K562 (cell line): ENCODE data around the gene LIPH. TPM values are rescaled to one million over a fixed set of nuclear protein-coding genes. Genes with fewer than 3 reads are reported as not detected.

Experiments used
- ATAC-seq: fragments of 200-7000 bp; cut with Tn5 transposase; 3 replicates; pipeline ENCODE4 v1.9.1; 2020; ENCODE audit warnings: moderate library complexity
- BruUV-seq: library from RNA; stranded (reverse); fragments of 400-500 nt; replicated peaks from 2 replicates; lab custom pipeline; 2021; lab: Mats Ljungman, UMichigan
- CTCF ChIA-PET: fragments of 300-600 bp; formaldehyde crosslinking; extraction: SDS; loops from one replicate; lab custom pipeline; 2021; ENCODE audit warnings: low intra/inter-chr PET ratio; lab: Yijun Ruan, JAX
- POLR2A ChIA-PET: fragments of 300-600, 350-650 bp; sonication (Branson Sonifier 250); formaldehyde crosslinking; extraction: SDS; loops from one replicate; lab custom pipeline; 2021; ENCODE audit warnings: antibody characterized with exemption, inconsistent platforms; lab: Yijun Ruan, JAX
- DNase-seq, 4 experiments: peaks; one replicate each; pipeline versions ENCODE4 v3.0.0 to v3.0.0-alpha.2; 2011 to 2018; ENCODE audit warnings: low spot score in 3 of 4, mixed read lengths in 3 of 4; ENCODE audit errors: extremely low read depth in 1 of 4
- FAIRE-seq: peaks from 2 replicates; lab custom pipeline; 2011; peaks lifted over from hg19 to GRCh38; lab: Jason Lieb, UNC
- H2AFZ ChIP-seq: 2 replicates; pipeline ENCODE4 v1.6.0; 2011; ENCODE audit warnings: low read depth, low read length, control low read depth, inconsistent platforms
- H3K27ac ChIP-seq: fragments of 200-600 bp; 3 replicates; pipeline ENCODE4 v1.8.0; 2011; ENCODE audit warnings: low read depth, mild to moderate bottlenecking, control low read depth, inconsistent platforms, low read length, moderate library complexity, mixed read lengths; ENCODE audit errors: extremely low read depth
- H3K27me3 ChIP-seq, 2 experiments: fragments of 300-600 bp in 1 of 2; 2 replicates in 1 of 2; 3 replicates in 1 of 2; pipeline versions ENCODE4 v1.6.0 to v1.8.0; 2011; ENCODE audit warnings: inconsistent platforms in 2 of 2, low read length in 2 of 2, mild to moderate bottlenecking in 1 of 2, mixed read lengths in 1 of 2, moderate library complexity in 1 of 2; ENCODE audit not compliant: control insufficient read depth in 2 of 2, insufficient read depth in 2 of 2
- H3K36me3 ChIP-seq: fragments of 300-600 bp; 3 replicates; pipeline ENCODE4 v1.8.0; 2011; ENCODE audit warnings: mild to moderate bottlenecking, low read length, inconsistent platforms; ENCODE audit not compliant: control insufficient read depth, insufficient read depth
- H3K4me1 ChIP-seq, 2 experiments: fragments of 200-600 bp in 1 of 2; replicated peaks in 1 of 2; 2 replicates in 1 of 2; 3 replicates in 1 of 2; pipeline versions ENCODE4 v1.5.1 to v1.8.0; 2011; ENCODE audit warnings: inconsistent platforms in 2 of 2, low read length in 2 of 2, mild to moderate bottlenecking in 1 of 2, mixed read lengths in 1 of 2, moderate library complexity in 1 of 2; ENCODE audit not compliant: control insufficient read depth in 2 of 2, insufficient read depth in 2 of 2
- H3K4me2 ChIP-seq: 2 replicates; pipeline ENCODE4 v1.6.1; 2011; ENCODE audit warnings: low read length, control low read depth, inconsistent platforms, mixed read lengths; ENCODE audit not compliant: insufficient read depth
- H3K4me3 ChIP-seq: fragments of 200-600 bp; sonication (generic), shearing (Covaris generic); 2 replicates; pipeline ENCODE4 v1.5.1; 2016; ENCODE audit warnings: control low read depth, inconsistent platforms
- H3K79me2 ChIP-seq: fragments of 200-600 bp; 3 replicates; pipeline ENCODE4 v1.8.0; 2011; ENCODE audit warnings: low read length, inconsistent platforms; ENCODE audit not compliant: control insufficient read depth, insufficient read depth
- H3K9ac ChIP-seq, 2 experiments: 2 replicates each; pipeline versions ENCODE4 v1.6.0 to v1.6.1; 2011; ENCODE audit warnings: low read depth in 2 of 2, low read length in 2 of 2, control low read depth in 1 of 2, inconsistent platforms in 1 of 2, mild to moderate bottlenecking in 1 of 2, mixed read lengths in 1 of 2; ENCODE audit not compliant: insufficient read depth in 1 of 2
- H3K9me1 ChIP-seq: one replicate; pipeline ENCODE4 v1.6.0; 2011; ENCODE audit warnings: inconsistent platforms, mild to moderate bottlenecking, low read length, moderate library complexity; ENCODE audit not compliant: control insufficient read depth, insufficient read depth
- H3K9me3 ChIP-seq: replicated peaks from 2 replicates; pipeline ENCODE4 v1.5.1; 2011; ENCODE audit warnings: low read depth, low read length, inconsistent platforms; ENCODE audit not compliant: control insufficient read depth, insufficient read depth
- H4K20me1 ChIP-seq: replicated peaks from 2 replicates; pipeline ENCODE4 v1.6.1; 2011; ENCODE audit warnings: low read length, inconsistent platforms, mixed read lengths; ENCODE audit not compliant: control insufficient read depth, insufficient read depth
- ATF6 ChIP-seq: sonication (generic); formaldehyde crosslinking; IDR thresholded peaks from 2 replicates; pipeline ENCODE4 v1.4.0; 2020; ENCODE audit warnings: mild to moderate bottlenecking, missing genetic modification reagents
- CHD2 ChIP-seq: IDR thresholded peaks from 2 replicates; pipeline ENCODE4 v1.6.1; 2011; ENCODE audit warnings: low read depth, low read length
- CREB1 ChIP-seq, 2 experiments: sonication (generic) in 1 of 2; formaldehyde crosslinking in 1 of 2; IDR thresholded peaks; 2 replicates each; pipeline versions ENCODE4 v1.6.1 to v1.8.0; 2012 to 2022; ENCODE audit warnings: inconsistent platforms in 1 of 2, mild to moderate bottlenecking in 1 of 2, missing genetic modification reagents in 1 of 2, moderate library complexity in 1 of 2
- DACH1 ChIP-seq: fragments of 450-650 bp; IDR thresholded peaks from 2 replicates; pipeline ENCODE4 v1.6.1; 2018; ENCODE audit not compliant: partially characterized antibody
- ERF ChIP-seq: fragments of 450-650 bp; formaldehyde crosslinking; IDR thresholded peaks from 2 replicates; pipeline ENCODE4 v1.4.0; 2020; ENCODE audit warnings: mild to moderate bottlenecking, mixed read lengths
- IRF2 ChIP-seq: sonication (generic); formaldehyde crosslinking; IDR thresholded peaks from 2 replicates; pipeline ENCODE4 v1.8.1; 2022; ENCODE audit warnings: mild to moderate bottlenecking, missing genetic modification reagents
- JUND ChIP-seq, 2 experiments: IDR thresholded peaks; 2 replicates in 1 of 2; 3 replicates in 1 of 2; pipeline ENCODE4 v1.6.1; 2011; ENCODE audit warnings: borderline replicate concordance in 2 of 2, low read depth in 2 of 2, low read length in 2 of 2, improper control_type of control experiment in 1 of 2, missing biosample characterization in 1 of 2, missing genetic modification characterization in 1 of 2, missing genetic modification reagents in 1 of 2
- L3MBTL2 ChIP-seq: fragments of 450-650 bp; IDR thresholded peaks from 2 replicates; pipeline ENCODE4 v1.6.1; 2016; ENCODE audit warnings: mild to moderate bottlenecking, moderate library complexity
- MTA2 ChIP-seq: fragments of 450-650 bp; IDR thresholded peaks from 2 replicates; pipeline ENCODE4 v1.6.1; 2016; ENCODE audit warnings: low read depth
- NCOR1 ChIP-seq: fragments of 450-650 bp; IDR thresholded peaks from 2 replicates; pipeline ENCODE4 v1.6.1; 2016; ENCODE audit warnings: mild to moderate bottlenecking, moderate library complexity
- PHB2 ChIP-seq: fragments of 450-650 bp; IDR thresholded peaks from 2 replicates; pipeline ENCODE4 v1.6.1; 2017; ENCODE audit warnings: low read depth
- PKNOX1 ChIP-seq: fragments of 450-650 bp; IDR thresholded peaks from 2 replicates; pipeline ENCODE4 v1.6.1; 2016
- RBM22 ChIP-seq: fragments of 200-400 bp; formaldehyde crosslinking; IDR thresholded peaks from 2 replicates; pipeline ENCODE4 v1.6.1; 2018; ENCODE audit warnings: low read length, low read depth; ENCODE audit not compliant: poor library complexity, severe bottlenecking
- RCOR1 ChIP-seq, 2 experiments: IDR thresholded peaks; 2 replicates each; pipeline ENCODE4 v1.6.1; 2012; ENCODE audit warnings: low read depth in 2 of 2, low read length in 2 of 2, borderline replicate concordance in 1 of 2, improper control_type of control experiment in 1 of 2
- ZBTB17 ChIP-seq: fragments of 450-650 bp; formaldehyde crosslinking; IDR thresholded peaks from 2 replicates; pipeline ENCODE4 v1.4.0; 2020; ENCODE audit warnings: mild to moderate bottlenecking
- ZNF354B ChIP-seq: fragments of 250-450 bp; sonication (Bioruptor Pico); IDR thresholded peaks from 2 replicates; pipeline ENCODE4 v1.4.0; 2020
- WGBS: fragments of 100-300 bp; shearing (Covaris generic); methylation state at CpG from one replicate; pipeline ENCODE4 v1.1.6; 2016; ENCODE audit warnings: low coverage, mixed read lengths; ENCODE audit not compliant: insufficient coverage; ENCODE audit errors: missing lambda C conversion rate; 5-methylcytosine and 5-hydroxymethylcytosine counted together
- in situ Hi-C: fragments of 300-500 bp; cut with MboI; formaldehyde crosslinking; loops from 4 replicates; pipeline ENCODE4 v1.15.0; 2018; ENCODE audit warnings: inconsistent platforms, mixed read lengths
- intact Hi-C: fragments of 100-400 bp; cut with micrococcal nuclease; formaldehyde crosslinking; loops from 2 replicates; pipeline ENCODE4 v1.14.2; 2022
- polyA plus RNA-seq, 8 experiments: library from polyadenylated mRNA; depleted of rRNA in 4 of 8; stranded (reverse) in 5 of 8; unstranded in 3 of 8; fragments of >200 nt; fragmentation: Nextera tagmentation in 2 of 8; fragmentation: Illumina TruSeq in 1 of 8; extraction: Ambion mirVana in 2 of 8; extraction: Trizol in 1 of 8; gene quantifications; 2 replicates each; pipeline versions ENCODE4 v1.2.1 to v1.2.3, GENCODE V29; 2011 to 2014; ENCODE audit warnings: inconsistent platforms in 1 of 8, missing spikeins in 1 of 8
- total RNA-seq, 7 experiments: library from RNA; depleted of rRNA in 6 of 7; stranded (reverse); fragments of >200 nt in 6 of 7; fragmentation: Illumina TruSeq in 2 of 7; extraction: Trizol in 2 of 7; gene quantifications; 2 replicates each; pipeline versions ENCODE4 v1.2.1 to v1.2.3, GENCODE V29; 2011 to 2021; ENCODE audit warnings: low replicate concordance in 1 of 7
- TF ChIP-seq, protein P1 (sequence below): fragments of 450-650 bp; IDR thresholded peaks from 2 replicates; pipeline ENCODE4 v1.6.1; 2016; ENCODE audit warnings: mild to moderate bottlenecking

Gene LIPH
- total and polyA plus RNA-seq, 9 of the 15 experiments (the other 6 are each of a cell fraction or from before 2014, with no cell fraction given): 0.73 to 1.8 (median 1.3) TPM

DNA sequence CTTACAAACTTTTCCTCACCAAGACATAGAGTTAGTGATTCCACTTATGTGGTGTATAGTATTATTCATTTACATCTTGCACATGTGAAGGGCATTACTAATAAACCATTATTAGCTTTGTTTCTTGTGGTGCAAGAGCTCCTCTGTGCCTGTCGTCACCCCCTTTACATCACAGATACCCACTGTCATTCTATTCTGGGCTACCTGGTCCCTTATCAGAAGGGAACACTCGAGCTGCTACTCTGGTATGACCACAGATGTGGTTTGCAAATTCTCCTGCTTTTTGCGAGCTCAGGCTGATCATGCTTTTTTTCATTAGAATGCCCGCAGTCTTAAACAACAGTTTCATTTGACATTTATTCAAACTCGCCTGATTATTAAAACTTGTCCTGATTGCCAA is 19.8 kb upstream of the LIPH start:
- no peak overlapping the region for H3K4me3 ChIP-seq
- in situ Hi-C loops: no loop called here
- CTCF ChIA-PET: no interaction called here
- TF ChIP-seq L3MBTL2: peak; percentile 34; the same call in 1 of the 2 replicates
- no peak for TF ChIP-seq CHD2
- peak; percentile 19 for TF ChIP-seq DACH1
- no peak for TF ChIP-seq ATF6 (CRISPR knock-in tag)
- TF ChIP-seq PKNOX1: peak; percentile 16; the same call in 1 of the 2 replicates
- no peak for TF ChIP-seq IRF2
- no peak for TF ChIP-seq RBM22
- peak; percentile 28; the same call in 1 of the 2 replicates for TF ChIP-seq JUND (IDR thresholded peaks at IDR 0.05; ENCODE audit: borderline replicate concordance, low read depth, low read length)
- TF ChIP-seq JUND (tag; IDR thresholded peaks at IDR 0.05; ENCODE audit: borderline replicate concordance, low read depth, low read length): no peak
- TF ChIP-seq NCOR1: peak; percentile 43; the same call in 1 of the 2 replicates
- TF ChIP-seq PHB2: no peak
- no peak for TF ChIP-seq ZBTB17
- no peak for TF ChIP-seq ERF
- peak; percentile 38; the same call in 1 of the 2 replicates for TF ChIP-seq MTA2
- 0 out of 4 replicates have a peak, but pooled peaks of 1 of the 2 experiments have one; percentile 12 for TF ChIP-seq RCOR1 (IDR thresholded peaks at IDR 0.05; ENCODE audit: borderline replicate concordance in 1 of 2, low read depth in 2 of 2, low read length in 2 of 2)
- no peak for TF ChIP-seq ZNF354B (CRISPR knock-in tag)
- peak; percentile 56; the same call in 1 of the 2 replicates for TF ChIP-seq CREB1 (IDR thresholded peaks at IDR 0.05)
- no peak; the same call in 1 of the 2 replicates for TF ChIP-seq CREB1 (CRISPR knock-in tag; IDR thresholded peaks at IDR 0.05)
- TF ChIP-seq, protein P1, sequence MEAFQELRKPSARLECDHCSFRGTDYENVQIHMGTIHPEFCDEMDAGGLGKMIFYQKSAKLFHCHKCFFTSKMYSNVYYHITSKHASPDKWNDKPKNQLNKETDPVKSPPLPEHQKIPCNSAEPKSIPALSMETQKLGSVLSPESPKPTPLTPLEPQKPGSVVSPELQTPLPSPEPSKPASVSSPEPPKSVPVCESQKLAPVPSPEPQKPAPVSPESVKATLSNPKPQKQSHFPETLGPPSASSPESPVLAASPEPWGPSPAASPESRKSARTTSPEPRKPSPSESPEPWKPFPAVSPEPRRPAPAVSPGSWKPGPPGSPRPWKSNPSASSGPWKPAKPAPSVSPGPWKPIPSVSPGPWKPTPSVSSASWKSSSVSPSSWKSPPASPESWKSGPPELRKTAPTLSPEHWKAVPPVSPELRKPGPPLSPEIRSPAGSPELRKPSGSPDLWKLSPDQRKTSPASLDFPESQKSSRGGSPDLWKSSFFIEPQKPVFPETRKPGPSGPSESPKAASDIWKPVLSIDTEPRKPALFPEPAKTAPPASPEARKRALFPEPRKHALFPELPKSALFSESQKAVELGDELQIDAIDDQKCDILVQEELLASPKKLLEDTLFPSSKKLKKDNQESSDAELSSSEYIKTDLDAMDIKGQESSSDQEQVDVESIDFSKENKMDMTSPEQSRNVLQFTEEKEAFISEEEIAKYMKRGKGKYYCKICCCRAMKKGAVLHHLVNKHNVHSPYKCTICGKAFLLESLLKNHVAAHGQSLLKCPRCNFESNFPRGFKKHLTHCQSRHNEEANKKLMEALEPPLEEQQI: 0 out of 2 replicates have a peak, but pooled peaks have one; percentile 29

More for the DNA sequence above, 19.8 kb upstream of the LIPH start:
- DNase-seq (peak; percentile 50 to 74 (median 64)), ATAC-seq (peak; percentile 75), FAIRE-seq (no peak)
- Histone ChIP-seq H3K9me1 (no peaks in the 10 kb centered on the region), H2AFZ (peak overlapping the region; percentile 64), H3K27ac (peak overlapping the region; percentile 57; the same call in 2 of the 3 replicates), H3K79me2 (no peaks in the 10 kb centered on the region), H3K4me1 (peaks cover 0 to 3% of the 10 kb centered on the region in 2 experiments; a peak in 2 of 5 replicates), H3K36me3 (no peaks in the 10 kb centered on the region), H4K20me1 (no peaks in the 10 kb centered on the region), H3K27me3 (no peaks in the 10 kb centered on the region), H3K4me2 (peak overlapping the region; percentile 53), H3K9me3 (peaks cover 17% of the 10 kb centered on the region; the same call in 1 of the 2 replicates), H3K9ac (0 out of 4 replicates have a peak overlapping the region, but pooled peaks of 1 of the 2 experiments have one; percentile 35)
- no TSS peak for BruUV-seq
- intact Hi-C loops: loop anchor here (5.0 kb wide), 1 partner anchor 110 kb away; no protein-coding TSS in a partner anchor
- whole genome bisulfite sequencing: 16% methylated on average over 5 of the region's 5 CpGs
- POLR2A ChIA-PET: interaction anchor here (0.5 to 1.6 kb wide), 3 partner anchors 13 to 76 kb away, joined by 3 to 5 read pairs (median 3); no protein-coding TSS in a partner anchor
